Activated naive CD4-positive, alpha-beta T cell treated with anti-CD3 and anti-CD28 coated beads, Interleukin-2, amount 10 ng/mL, durations not matched to agents 7 days and 5 days (primary cell): ENCODE results near the gene TNS1.

Experiments
- CTCF ChIA-PET: fragments of 350-600 bp; sonication (Branson Sonifier 250); formaldehyde crosslinking; loops from one replicate; lab custom pipeline; 2021; ENCODE audit warnings: antibody characterized with exemption; lab: Charles Lee
- DNase-seq: peaks from one replicate; pipeline ENCODE4 v3.0.0-alpha.2; 2020
- H3K27ac Mint-ChIP-seq: one replicate; pipeline ENCODE4 v1.8.0; 2021; ENCODE audit warnings: mild to moderate bottlenecking, moderate library complexity, mixed read lengths
- H3K27me3 Mint-ChIP-seq: one replicate; pipeline ENCODE4 v1.8.0; 2021; ENCODE audit warnings: mild to moderate bottlenecking, mixed read lengths
- H3K36me3 Mint-ChIP-seq: one replicate; pipeline ENCODE4 v1.8.0; 2021; ENCODE audit warnings: mixed read lengths
- H3K4me1 Mint-ChIP-seq: one replicate; pipeline ENCODE4 v1.8.0; 2021; ENCODE audit warnings: mixed read lengths
- H3K4me3 Mint-ChIP-seq: one replicate; pipeline ENCODE4 v1.8.0; 2021; ENCODE audit warnings: mild to moderate bottlenecking, moderate library complexity, mixed read lengths
- H3K9me3 Mint-ChIP-seq: one replicate; pipeline ENCODE4 v1.8.0; 2021; ENCODE audit warnings: mixed read lengths

Gene TNS1

DNA sequence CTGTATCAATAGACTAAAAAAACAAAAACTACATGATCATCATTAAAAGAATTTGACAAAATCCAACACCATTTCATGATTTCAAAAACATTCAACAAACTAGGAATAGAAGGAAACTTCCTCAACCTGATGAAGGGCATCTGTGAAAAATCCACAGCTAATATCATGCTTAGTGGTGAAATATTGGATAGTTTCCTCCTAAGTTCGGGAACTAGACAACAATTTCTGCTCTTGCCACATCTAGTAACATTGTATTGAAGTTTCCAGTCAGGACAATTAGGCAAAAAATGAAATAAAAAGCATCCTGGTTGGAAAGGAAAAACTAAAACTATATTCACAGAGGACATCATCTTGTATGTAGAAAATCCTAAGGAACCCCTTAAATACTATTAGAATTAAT, 34.8 kb downstream of the TNS1 start:
- no peak overlapping the region for H3K4me3 Mint-ChIP-seq
- no peaks in the 10 kb centered on the region for H3K4me1 Mint-ChIP-seq
- H3K27me3 Mint-ChIP-seq: peaks cover 37% of the 10 kb centered on the region
- H3K9me3 Mint-ChIP-seq: no peaks in the 10 kb centered on the region
- no peak overlapping the region for H3K27ac Mint-ChIP-seq
- CTCF ChIA-PET: no interaction called here
- DNase-seq: no peak
- no peaks in the 10 kb centered on the region for H3K36me3 Mint-ChIP-seq

DNA sequence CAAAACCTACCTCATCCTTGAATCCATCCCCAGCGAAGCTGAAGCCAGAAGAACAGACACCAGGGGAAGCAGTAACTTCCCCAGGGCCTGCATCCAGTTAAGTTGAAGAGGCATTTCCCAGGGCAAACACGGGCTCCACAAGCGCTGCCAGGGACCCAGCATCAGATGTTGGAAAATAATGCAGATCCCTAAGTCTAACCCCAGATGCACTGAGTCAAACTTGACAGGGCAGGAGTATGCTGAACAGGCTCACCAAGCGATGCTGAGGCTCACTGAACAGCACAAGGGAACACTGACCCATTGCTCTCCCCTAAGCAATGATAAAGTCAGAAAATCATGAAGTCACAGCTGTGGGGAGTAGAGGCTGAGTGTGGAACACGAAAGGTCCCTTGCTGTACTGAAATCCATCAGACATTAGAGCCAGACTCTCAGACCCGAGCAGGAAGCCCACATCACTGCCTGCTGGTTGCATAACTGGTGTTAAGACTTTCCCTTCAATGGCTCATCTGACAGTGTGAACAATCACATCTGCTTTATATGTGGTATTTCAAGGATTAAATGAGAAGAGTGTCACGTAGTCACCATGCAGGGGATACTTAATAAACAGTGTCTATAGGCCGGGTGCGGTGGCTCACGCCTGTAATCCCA, 36.2 kb downstream of the TNS1 start:
- Mint-ChIP-seq H3K4me1 (no peaks in the 10 kb centered on the region), H3K27me3 (peaks cover 29% of the 10 kb centered on the region), H3K27ac (no peak overlapping the region), H3K36me3 (no peaks in the 10 kb centered on the region), H3K4me3 (no peak overlapping the region), H3K9me3 (no peaks in the 10 kb centered on the region)
- CTCF ChIA-PET: no interaction called here
- no peak for DNase-seq

DNA sequence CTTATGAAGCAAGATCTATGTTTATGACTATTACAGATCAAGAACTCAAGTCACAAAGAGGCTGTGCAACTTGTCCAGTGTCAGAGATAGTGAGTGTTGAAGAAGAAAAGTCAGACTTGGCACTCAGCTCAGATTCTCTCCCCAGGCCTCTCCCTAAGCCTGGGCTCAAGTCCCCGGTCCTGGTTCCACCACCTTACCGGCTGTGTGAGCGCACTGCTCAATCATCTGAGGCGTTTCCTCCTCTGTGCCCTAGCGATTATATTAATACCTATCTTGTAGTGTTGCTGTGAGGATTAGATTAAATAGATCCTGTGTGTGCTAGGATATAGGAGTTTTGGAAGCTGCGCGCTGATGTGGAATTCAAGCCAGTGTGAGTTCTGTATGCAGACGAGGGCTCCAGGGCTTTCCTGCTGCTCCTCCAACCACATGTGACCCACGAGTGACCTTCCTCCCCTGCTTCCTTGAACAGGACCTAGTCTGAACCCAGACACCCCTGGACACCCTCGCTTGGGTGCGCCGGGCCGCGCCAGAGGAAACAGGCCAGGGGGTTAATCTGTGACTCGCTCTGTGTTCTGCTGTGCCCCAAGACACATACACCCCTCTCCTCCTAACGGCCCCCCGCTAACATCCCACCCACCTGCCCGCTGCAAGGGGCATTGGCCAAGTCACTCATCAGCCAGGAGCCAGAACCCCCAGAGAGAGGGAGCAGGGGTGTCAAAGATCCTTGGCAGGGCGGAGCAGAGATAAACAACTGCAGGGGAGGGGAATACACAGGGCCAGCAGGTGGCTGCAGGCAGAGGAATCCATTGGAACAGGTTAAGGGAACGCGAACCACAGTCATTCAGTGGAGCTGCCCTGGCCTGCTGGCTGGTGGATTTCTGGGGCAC, 38.3 kb downstream of the TNS1 start:
- peaks cover 34% of the 10 kb centered on the region for H3K27me3 Mint-ChIP-seq

DNA sequence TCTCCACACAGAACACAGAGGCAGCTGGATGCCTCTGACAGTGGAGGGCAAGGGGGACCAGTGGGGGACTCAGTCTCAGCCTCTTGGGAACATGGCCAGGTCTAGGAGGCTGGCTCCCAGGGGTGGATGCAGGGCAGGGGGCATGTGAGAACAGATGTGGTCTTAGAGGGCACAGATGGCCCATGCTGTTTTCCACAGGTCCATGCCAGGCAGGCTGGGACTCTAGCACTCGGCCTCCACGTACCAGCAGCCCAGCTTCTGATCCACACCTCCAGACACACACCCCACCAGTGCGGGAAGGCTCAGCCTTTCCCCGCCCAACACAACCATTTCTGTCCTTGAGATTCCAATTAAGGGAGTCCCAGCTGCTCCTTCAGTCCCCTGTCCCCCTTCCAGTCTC, 42.4 kb downstream of the TNS1 start:
- Mint-ChIP-seq H3K27me3 (peaks cover 30% of the 10 kb centered on the region), H3K27ac (no peak overlapping the region), H3K4me1 (no peaks in the 10 kb centered on the region), H3K4me3 (no peak overlapping the region), H3K36me3 (no peaks in the 10 kb centered on the region), H3K9me3 (no peaks in the 10 kb centered on the region)
- DNase-seq: no peak
- CTCF ChIA-PET: interaction anchor here (0.7 to 1.3 kb wide), 2 partner anchors 107 to 672 kb away, joined by 3 read pairs; no protein-coding TSS in a partner anchor

More for the DNA sequence above, 38.3 kb downstream of the TNS1 start:
- no peak for DNase-seq
- CTCF ChIA-PET: interaction anchor here (0.7 kb wide), 2 partner anchors 43 to 115 kb away, joined by 3 to 4 read pairs; no protein-coding TSS in a partner anchor
- Mint-ChIP-seq H3K27ac (no peak overlapping the region), H3K4me3 (no peak overlapping the region), H3K9me3 (no peaks in the 10 kb centered on the region), H3K4me1 (no peaks in the 10 kb centered on the region), H3K36me3 (no peaks in the 10 kb centered on the region)

DNA sequence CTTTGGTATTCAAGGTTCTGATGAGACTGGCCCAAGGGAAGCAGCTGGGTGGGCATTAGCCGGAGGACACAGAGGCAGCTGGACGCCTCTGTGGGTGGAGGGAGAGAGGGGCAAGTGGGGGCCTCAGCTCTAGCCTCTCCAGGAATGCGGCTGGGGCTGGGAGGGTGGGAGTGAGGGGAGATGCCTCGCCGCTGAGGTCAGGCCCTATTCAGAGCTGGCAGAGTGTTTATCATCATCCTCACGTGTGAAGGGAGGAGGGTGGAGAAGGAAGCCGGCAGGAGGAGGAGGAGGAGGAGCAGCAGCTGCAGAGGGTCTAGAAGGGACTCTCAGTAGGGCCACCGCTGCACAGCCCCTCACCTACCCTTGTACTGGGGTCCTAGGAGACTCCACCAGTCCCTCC, 43.1 kb downstream of the TNS1 start:
- Mint-ChIP-seq H3K4me1 (no peaks in the 10 kb centered on the region), H3K27ac (no peak overlapping the region), H3K4me3 (no peak overlapping the region), H3K27me3 (peaks cover 31% of the 10 kb centered on the region), H3K9me3 (no peaks in the 10 kb centered on the region), H3K36me3 (no peaks in the 10 kb centered on the region)
- CTCF ChIA-PET: no interaction called here
- no peak for DNase-seq

DNA sequence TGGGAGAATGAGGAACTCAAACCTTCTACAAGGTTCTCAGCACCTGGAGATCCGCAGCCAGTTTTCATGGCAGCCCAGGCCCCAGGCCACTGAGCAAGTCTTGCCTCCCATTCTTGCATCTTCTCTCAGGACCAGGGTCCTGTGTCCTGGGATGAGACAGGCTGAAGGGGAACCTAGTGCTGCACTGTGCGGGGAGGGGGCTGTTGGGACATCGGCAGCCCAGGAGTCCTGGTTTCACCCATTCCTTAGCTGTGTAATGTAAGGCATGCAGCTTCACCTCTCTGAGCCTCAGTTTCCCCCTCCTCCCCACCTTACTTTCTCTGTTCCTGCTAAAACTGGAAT, 43.9 kb downstream of the TNS1 start:
- DNase-seq: no peak
- no peaks in the 10 kb centered on the region for H3K9me3 Mint-ChIP-seq
- no peaks in the 10 kb centered on the region for H3K4me1 Mint-ChIP-seq
- H3K36me3 Mint-ChIP-seq: no peaks in the 10 kb centered on the region
- H3K4me3 Mint-ChIP-seq: no peak overlapping the region
- no peak overlapping the region for H3K27ac Mint-ChIP-seq
- CTCF ChIA-PET: no interaction called here
- H3K27me3 Mint-ChIP-seq: peaks cover 30% of the 10 kb centered on the region

DNA sequence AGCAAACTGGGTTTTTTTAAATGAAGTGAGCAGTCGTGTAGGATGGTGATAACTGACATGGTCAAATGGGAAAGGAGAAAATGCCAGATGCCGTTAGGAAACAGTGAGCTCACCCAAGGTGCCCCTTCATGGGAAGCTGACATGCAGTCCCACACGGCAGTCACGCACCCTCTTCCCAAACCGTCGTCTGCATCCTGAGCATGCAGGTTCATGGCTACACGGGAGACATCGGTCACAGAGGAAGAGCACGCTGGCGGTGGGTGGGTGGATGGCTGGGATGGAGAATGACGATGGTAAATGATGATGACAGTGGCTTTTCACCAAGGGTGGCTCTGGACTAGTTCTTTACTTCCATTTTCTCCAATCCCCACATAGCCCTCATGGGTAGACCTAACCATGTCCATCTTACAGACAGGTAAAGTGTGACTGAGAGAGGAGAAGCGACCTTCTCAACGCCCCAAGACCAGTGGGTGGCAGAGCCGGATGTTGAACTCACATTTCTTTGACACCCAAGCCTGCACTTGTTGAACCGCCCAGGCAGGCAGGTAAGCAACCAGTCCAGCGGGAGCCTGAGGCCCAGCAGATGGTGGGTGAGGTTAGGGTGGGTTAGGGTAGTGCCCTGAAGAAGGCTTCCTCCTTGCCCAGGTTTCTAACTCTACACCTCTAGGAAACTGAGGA, 44.5 kb downstream of the TNS1 start:
- no peak for DNase-seq
- Mint-ChIP-seq H3K27ac (no peak overlapping the region), H3K4me3 (no peak overlapping the region), H3K4me1 (no peaks in the 10 kb centered on the region), H3K36me3 (no peaks in the 10 kb centered on the region), H3K9me3 (no peaks in the 10 kb centered on the region), H3K27me3 (peaks cover 30% of the 10 kb centered on the region)
- CTCF ChIA-PET: no interaction called here

DNA sequence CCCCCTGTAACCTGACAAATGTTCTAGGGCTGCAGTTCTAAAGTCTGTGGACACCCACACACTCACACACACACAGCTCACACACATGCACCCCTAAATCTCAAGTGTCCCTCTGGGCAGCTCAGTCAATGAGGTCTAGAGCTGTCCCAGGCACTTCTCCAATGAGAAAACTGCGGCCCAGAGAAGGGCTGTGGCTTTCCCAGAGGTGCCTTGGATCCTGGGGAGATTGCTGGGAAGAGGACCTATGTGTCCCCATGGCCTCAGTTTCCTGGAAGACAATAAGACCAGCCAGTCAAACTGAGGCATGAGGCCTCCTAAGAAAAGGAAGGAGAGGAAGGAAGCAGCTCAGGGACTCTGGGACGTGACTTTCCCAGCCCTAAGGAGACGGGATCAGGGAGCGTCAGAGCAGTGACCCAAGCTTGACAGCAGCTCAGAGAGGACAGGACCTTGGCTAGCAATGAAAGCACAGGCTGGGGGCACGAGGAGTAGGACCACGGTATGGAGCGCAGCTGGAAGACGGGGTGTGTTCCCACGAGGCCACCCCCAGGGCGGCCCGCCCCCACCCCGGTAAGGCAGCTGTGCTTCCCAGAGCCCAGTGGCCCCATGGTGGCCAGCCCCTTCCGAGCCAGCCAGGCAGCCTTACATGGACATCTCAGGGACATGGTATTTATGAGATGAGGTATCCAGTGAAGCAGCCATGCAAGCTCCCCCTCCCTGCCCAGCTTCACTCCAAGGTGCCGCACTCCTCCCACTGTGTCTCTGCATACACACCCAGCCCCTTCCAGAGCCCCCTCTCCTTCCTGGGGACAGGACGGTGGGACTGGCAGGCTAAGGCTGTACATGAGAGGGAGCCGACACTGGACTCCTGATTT, 46.0 kb downstream of the TNS1 start:
- H3K4me1 Mint-ChIP-seq: no peaks in the 10 kb centered on the region
- H3K4me3 Mint-ChIP-seq: no peak overlapping the region
- CTCF ChIA-PET: no interaction called here
- H3K36me3 Mint-ChIP-seq: no peaks in the 10 kb centered on the region
- peaks cover 35% of the 10 kb centered on the region for H3K27me3 Mint-ChIP-seq
- H3K27ac Mint-ChIP-seq: no peak overlapping the region
- no peak for DNase-seq
- no peaks in the 10 kb centered on the region for H3K9me3 Mint-ChIP-seq

DNA sequence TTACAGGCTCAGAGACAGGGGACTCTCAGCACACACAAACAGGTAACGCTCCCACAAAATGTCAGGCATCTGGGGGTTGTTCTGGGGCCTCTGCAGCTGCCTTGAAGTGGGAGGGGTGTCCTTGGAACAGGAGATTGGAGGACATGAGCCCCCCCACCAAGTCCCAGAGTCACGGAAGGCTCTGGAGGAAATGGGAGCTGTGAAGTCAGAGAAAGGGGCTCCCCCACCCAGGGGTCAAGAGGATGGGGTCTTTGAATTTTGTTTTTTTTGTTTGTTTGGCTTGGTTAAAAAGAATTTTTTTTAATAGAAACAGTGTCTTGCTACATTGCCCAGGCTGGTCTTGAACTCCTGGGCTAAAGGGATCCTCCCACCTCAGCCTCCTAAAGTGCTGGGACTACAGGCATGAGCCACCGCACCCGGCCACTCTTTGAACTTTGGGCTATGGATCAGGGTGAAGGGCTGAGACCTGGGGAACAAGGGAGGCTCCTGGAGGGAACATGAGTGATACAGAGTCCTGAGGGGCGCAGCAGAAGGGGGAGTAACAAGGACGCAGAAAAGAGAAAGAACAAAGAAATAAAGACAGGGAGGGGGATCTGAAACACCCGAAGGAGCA, 46.8 kb downstream of the TNS1 start:
- no peak overlapping the region for H3K27ac Mint-ChIP-seq
- H3K27me3 Mint-ChIP-seq: peaks cover 40% of the 10 kb centered on the region
- no peak for DNase-seq
- CTCF ChIA-PET: no interaction called here
- H3K4me1 Mint-ChIP-seq: no peaks in the 10 kb centered on the region
- no peaks in the 10 kb centered on the region for H3K9me3 Mint-ChIP-seq
- no peak overlapping the region for H3K4me3 Mint-ChIP-seq
- no peaks in the 10 kb centered on the region for H3K36me3 Mint-ChIP-seq

DNA sequence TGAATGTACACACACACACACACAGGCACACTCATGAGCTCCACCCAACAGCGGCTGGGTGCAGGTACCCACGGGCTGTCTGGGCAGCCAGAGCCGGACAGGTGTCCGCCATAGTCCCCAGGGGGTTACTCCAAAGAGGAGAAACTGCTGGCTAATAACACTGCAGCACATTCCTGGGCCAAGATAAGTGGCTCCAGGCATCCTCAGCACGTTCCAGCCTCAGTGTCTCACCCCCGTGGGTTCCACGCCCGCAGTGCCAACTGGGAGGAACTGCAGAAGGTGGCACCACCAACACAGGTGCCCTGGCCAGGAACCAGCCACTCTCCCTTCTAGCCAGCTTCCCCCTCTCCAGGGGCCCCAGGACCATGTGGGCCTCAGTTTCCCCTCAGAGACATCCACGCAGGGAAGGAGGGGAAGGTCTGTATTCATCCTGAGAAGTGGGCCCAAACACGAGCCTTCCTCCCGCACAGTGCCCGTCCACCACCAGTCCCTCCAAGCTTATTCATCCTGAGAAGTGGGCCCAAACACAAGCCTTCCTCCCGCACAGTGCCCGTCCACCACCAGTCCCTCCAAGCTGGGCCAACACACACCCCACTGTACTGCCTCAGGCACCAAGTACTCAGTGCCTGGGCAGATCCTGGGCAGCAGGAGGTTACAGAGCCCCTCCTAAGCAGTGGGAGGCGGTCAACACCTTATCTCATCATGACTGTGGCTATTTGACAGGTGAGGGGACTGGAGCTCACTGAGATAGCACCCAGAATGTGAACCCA, 47.6 kb downstream of the TNS1 start:
- no peaks in the 10 kb centered on the region for H3K9me3 Mint-ChIP-seq
- no peak overlapping the region for H3K4me3 Mint-ChIP-seq
- peaks cover 39% of the 10 kb centered on the region for H3K27me3 Mint-ChIP-seq
- CTCF ChIA-PET: no interaction called here
- no peak for DNase-seq
- no peaks in the 10 kb centered on the region for H3K4me1 Mint-ChIP-seq
- no peaks in the 10 kb centered on the region for H3K36me3 Mint-ChIP-seq
- no peak overlapping the region for H3K27ac Mint-ChIP-seq

DNA sequence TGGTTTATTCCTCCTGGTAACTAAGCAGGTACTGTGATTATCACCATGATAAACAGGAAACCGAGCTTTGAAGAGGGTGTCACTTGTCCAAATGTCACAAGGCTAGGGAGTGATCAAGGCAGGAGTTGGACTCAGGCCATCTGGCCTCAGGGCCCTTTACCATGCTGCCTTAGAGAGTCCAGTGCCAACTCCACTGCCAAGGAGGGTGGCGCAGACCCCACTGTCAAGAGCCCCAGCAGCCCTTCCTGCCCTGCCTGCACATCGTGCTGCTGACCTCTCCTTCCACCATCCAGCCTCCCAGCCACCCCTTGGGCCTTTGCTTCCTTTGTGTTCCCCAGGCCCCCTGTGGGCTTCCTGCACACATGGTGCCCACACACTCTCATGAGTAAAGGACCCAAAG, 48.3 kb downstream of the TNS1 start:
- no peak overlapping the region for H3K27ac Mint-ChIP-seq
- H3K4me1 Mint-ChIP-seq: no peaks in the 10 kb centered on the region
- H3K36me3 Mint-ChIP-seq: no peaks in the 10 kb centered on the region
- H3K4me3 Mint-ChIP-seq: no peak overlapping the region
- no peaks in the 10 kb centered on the region for H3K9me3 Mint-ChIP-seq
- CTCF ChIA-PET: interaction anchor here (0.8 kb wide), 1 partner anchor 203 kb away, joined by 3 read pairs; no protein-coding TSS in a partner anchor
- DNase-seq: no peak
- H3K27me3 Mint-ChIP-seq: peaks cover 35% of the 10 kb centered on the region

DNA sequence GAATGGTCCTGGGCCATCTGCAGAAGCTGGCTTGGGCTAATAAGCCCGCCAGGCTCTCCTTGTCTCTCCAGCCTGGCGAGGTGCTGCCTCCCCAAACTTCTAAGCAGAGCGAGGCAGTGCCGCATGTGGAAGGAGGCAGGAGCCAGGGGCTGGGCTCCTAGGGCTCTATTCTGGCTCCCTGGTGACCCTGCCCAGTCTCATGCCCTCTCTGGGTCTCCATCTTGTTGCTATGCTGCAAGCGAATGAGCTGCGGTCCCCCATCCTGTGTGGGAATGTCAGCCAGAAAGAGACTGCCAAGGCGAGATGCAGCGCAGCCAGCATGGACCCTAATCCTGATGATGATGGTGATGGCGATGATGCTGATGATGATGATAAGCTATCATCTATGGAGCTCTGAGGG, 48.7 kb downstream of the TNS1 start:
- no peak for DNase-seq
- Mint-ChIP-seq H3K4me3 (no peak overlapping the region), H3K4me1 (no peaks in the 10 kb centered on the region), H3K9me3 (no peaks in the 10 kb centered on the region), H3K27ac (no peak overlapping the region), H3K27me3 (peaks cover 37% of the 10 kb centered on the region), H3K36me3 (no peaks in the 10 kb centered on the region)
- CTCF ChIA-PET: interaction anchor here (0.7 to 0.8 kb wide), 2 partner anchors 40 to 204 kb away, joined by 3 read pairs; no protein-coding TSS in a partner anchor

DNA sequence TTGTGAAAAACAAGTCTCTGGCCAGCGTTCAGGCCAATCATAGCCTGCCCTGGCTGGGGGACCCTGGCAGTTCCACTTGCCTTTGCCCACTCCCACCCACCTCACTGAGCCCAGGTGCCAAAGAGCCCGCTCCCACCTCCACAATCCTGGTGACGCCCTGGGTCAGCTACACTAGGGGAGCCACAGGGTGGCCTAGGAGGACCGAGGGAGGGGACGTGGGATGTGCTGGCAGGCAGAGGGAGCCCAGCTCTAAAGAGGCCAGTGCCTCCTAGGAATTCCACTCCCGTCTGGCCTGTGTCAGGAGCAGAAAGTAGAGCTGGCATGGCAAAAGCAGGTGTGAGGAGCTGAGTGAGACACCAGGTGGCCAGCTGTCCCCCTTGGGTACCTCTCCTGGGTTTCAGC, 49.3 kb downstream of the TNS1 start:
- no peaks in the 10 kb centered on the region for H3K4me1 Mint-ChIP-seq
- no peaks in the 10 kb centered on the region for H3K9me3 Mint-ChIP-seq
- H3K27ac Mint-ChIP-seq: no peak overlapping the region
- no peaks in the 10 kb centered on the region for H3K36me3 Mint-ChIP-seq
- peaks cover 42% of the 10 kb centered on the region for H3K27me3 Mint-ChIP-seq
- CTCF ChIA-PET: interaction anchor here (0.7 kb wide), 1 partner anchor 40 kb away, joined by 3 read pairs; no protein-coding TSS in a partner anchor
- no peak for DNase-seq
- H3K4me3 Mint-ChIP-seq: no peak overlapping the region
